Right ventricle myocardium superior (tissue), 1 donor: ENCODE data around the gene GNMT. TPM values are rescaled to one million over a fixed set of nuclear protein-coding genes. Genes with fewer than 3 reads are reported as not detected.
"Not testable (repeated sequence)": the region's sequence is repeated elsewhere in the genome, so short reads cannot be mapped to it uniquely, and the experiment has no call there.

Source experiments
- ATAC-seq: fragments of 200-7000 bp; cut with Tn5 transposase; one replicate; pipeline ENCODE4 v1.9.1; 2020; ENCODE audit warnings: mild to moderate bottlenecking; ENCODE audit not compliant: poor library complexity
- DNase-seq: peaks from one replicate; pipeline ENCODE4 v3.0.0-alpha.2; 2020
- intact Hi-C: fragments of 100-400 bp; cut with DNase I; formaldehyde crosslinking; loops from one replicate; pipeline ENCODE4 v1.11.2; 2022
- total RNA-seq: library from RNA; stranded (reverse); fragmentation: NEBNext Ultra II Directional; extraction: Animal tissue kit (Norgen Biotek cat#: 25700); gene quantifications from one replicate; pipeline ENCODE4 v1.2.1, GENCODE V29; 2021
- donor health status: DM: no; HTN: yes; CAD: no; lungs with severe emphysema.

The GNMT gene
- total RNA-seq, 1 donor from 2014 or later: 2.3 TPM

DNA sequence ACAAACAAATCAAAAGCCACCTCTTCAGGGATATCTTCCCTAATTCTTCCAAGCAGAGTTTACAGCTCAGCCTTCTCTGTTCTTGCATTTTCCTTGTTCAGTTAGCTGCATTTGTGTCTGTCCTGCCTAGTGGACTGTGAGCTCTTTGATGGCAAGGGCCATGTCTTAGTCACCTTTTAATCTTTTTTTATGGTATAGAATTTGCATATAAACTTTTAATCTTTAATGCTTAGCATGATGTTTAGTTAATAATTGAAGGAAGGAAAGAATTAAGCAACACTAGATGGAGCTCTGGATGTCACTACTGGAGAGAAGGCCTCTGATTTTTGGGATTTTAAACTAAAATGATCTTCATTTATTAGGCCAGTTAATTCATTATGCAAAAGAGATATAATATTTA lies 36.0 kb downstream of the GNMT start:
- no peak for ATAC-seq
- DNase-seq: no peak
- intact Hi-C loops: no loop called here

GRCh38 chr6:42998205-42998604 lies 37.7 kb downstream of the GNMT start:
- ATAC-seq, DNase-seq, intact Hi-C loops: not testable (repeated sequence)

GRCh38 chr6:43001843-43002242 lies 41.3 kb downstream of the GNMT start:
- ATAC-seq (no peak), DNase-seq (no peak)
- intact Hi-C loops: no loop called here

GRCh38 chr6:43005844-43006243 lies 45.3 kb downstream of the GNMT start:
- ATAC-seq (no peak), DNase-seq (peak; percentile 24)
- intact Hi-C loops: no loop called here

GRCh38 chr6:43006251-43006650 lies 45.7 kb downstream of the GNMT start:
- intact Hi-C loops: no loop called here
- no peak for ATAC-seq
- DNase-seq: peak; percentile 27

DNA sequence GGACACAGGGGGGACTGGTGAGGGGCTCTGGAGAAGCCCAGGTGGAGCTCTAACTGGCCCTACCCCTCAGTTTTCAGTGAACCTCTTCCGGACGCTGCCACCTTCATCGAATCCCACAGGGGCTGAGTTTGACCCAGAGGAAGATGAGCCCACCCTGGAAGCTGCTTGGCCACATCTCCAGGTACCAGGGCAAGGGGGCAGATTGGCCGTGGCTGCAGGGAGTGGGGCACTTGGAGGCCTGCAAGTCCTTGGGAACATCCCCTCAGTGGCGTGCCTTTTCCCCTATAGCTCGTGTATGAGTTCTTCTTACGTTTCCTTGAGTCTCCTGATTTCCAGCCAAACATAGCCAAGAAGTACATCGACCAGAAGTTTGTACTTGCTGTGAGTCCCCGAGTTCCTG lies 46.6 kb downstream of the GNMT start:
- DNase-seq: no peak
- intact Hi-C loops: no loop called here
- ATAC-seq: no peak

DNA sequence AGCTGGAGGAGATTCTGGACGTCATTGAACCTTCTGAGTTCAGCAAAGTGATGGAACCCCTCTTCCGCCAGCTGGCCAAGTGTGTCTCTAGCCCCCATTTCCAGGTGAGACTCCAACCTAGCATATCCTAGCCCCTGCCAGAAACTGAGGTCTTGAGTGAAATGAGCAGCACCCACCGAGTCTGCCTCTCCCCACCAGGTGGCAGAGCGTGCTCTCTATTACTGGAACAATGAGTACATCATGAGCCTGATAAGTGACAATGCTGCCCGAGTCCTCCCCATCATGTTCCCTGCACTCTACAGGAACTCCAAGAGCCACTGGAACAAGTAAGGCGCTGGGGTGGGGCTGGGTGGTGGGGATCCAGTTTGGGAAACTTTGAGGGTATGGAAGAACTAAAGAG lies 48.6 kb downstream of the GNMT start:
- DNase-seq (peak; percentile 71), ATAC-seq (peak; percentile 14)
- intact Hi-C loops: loop anchor here (2.0 kb wide), 1 partner anchor 134 kb away; no protein-coding TSS in a partner anchor

DNA sequence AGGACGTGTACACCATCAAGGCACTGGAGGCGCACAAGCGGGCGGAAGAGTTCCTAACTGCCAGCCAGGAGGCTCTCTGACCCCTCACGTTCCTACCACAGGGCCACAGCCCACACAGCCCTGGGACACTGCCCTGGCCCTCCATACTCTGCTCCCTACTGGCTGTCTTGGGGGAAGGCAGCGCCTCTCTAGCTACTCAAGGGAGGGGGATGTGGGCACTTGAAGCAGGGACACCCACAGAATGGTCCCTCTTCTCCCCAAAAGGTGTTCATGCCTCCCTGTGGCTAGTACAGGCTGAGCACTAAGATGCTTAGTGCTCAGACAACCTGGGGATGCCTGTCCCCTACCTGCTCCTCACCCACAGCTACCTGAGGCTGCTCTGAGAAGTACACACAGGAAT lies 50.7 kb downstream of the GNMT start:
- DNase-seq (peak; percentile 27), ATAC-seq (no peak)
- intact Hi-C loops: no loop called here

- peak; percentile 32 for DNase-seq
- intact Hi-C loops: loop anchor here (2.0 kb wide), 1 partner anchor 28 kb away; the partner anchor contains the start of gene PPP2R5D
These were observed 51.8 kb downstream of the GNMT start for GRCh38 chr6:43012364-43012763.

GRCh38 chr6:43013097-43013842 lies 52.7 kb downstream of the GNMT start:
- peak; percentile 35 for DNase-seq

More at GRCh38 chr6:43012364-43012763, 51.8 kb downstream of the GNMT start:
- no peak for ATAC-seq

More at GRCh38 chr6:43013097-43013842, 52.7 kb downstream of the GNMT start:
- ATAC-seq: no peak
- intact Hi-C loops: loop anchor here (2.0 kb wide), 1 partner anchor 28 kb away; the partner anchor contains the start of gene PPP2R5D

Other genes starting within 250 kb of the GNMT start
- 0.30 TPM for gene PRPH2, start 238.2 kb upstream of the GNMT start, total RNA-seq
- 10.2 TPM for gene TBCC, start 214.7 kb upstream of the GNMT start, total RNA-seq
- gene BICRAL, start 178.7 kb upstream of the GNMT start, total RNA-seq: 10.8 TPM
- gene RPL7L1, start 81.1 kb upstream of the GNMT start, total RNA-seq: 39.5 TPM
- not detected for gene PTCRA, start 44.7 kb upstream of the GNMT start, total RNA-seq
- gene CNPY3, start 31.3 kb upstream of the GNMT start, total RNA-seq: 20.6 TPM
- 27.1 TPM for gene PEX6, start 18.4 kb downstream of the GNMT start, total RNA-seq
- gene PPP2R5D, start 23.8 kb downstream of the GNMT start, total RNA-seq: 34.6 TPM
- 26.7 TPM for gene MEA1, start 53.2 kb downstream of the GNMT start, total RNA-seq
- gene KLHDC3, start 53.5 kb downstream of the GNMT start, total RNA-seq: 147 TPM
- 22.9 TPM for gene RRP36, start 60.9 kb downstream of the GNMT start, total RNA-seq
- gene CUL7, start 93.1 kb downstream of the GNMT start, total RNA-seq: 6.8 TPM
- gene MRPL2, start 98.7 kb downstream of the GNMT start, total RNA-seq: 107 TPM
- 30.6 TPM for gene KLC4, start 98.9 kb downstream of the GNMT start, total RNA-seq
- gene PTK7, start 115.6 kb downstream of the GNMT start, total RNA-seq: 1.4 TPM
- 65.3 TPM for gene SRF, start 210.5 kb downstream of the GNMT start, total RNA-seq
- 12.5 TPM for gene CUL9, start 221.4 kb downstream of the GNMT start, total RNA-seq